GM18502 (cell line): ENCODE results near the gene FRMPD4.

Experiments
- ATAC-seq: cut with Tn5 transposase; IDR thresholded peaks from one replicate; pipeline ENCODE4 v1.9.1; 2021; ENCODE audit warnings: mild to moderate bottlenecking; ENCODE audit not compliant: unreplicated experiment, poor library complexity

Gene FRMPD4

DNA sequence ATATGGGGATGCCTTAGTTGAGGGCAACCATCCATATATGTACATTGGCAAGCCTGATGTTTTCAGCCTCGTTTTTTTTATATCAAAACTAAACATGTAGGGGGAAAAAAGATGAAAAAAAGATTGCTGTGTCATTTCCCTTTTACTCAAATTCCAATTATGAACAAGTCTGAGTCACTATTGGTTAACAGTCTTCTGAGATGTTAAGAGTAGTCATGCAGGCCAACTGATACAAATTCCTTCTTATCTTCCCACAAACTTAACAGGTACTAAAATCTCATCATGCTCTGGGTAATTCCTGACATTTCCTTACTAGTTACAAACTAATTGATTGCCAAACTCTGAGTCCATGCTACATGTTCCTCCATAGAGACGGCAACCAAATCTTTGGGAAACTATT, 222.1 kb downstream of the FRMPD4 start:
- no peak for ATAC-seq

DNA sequence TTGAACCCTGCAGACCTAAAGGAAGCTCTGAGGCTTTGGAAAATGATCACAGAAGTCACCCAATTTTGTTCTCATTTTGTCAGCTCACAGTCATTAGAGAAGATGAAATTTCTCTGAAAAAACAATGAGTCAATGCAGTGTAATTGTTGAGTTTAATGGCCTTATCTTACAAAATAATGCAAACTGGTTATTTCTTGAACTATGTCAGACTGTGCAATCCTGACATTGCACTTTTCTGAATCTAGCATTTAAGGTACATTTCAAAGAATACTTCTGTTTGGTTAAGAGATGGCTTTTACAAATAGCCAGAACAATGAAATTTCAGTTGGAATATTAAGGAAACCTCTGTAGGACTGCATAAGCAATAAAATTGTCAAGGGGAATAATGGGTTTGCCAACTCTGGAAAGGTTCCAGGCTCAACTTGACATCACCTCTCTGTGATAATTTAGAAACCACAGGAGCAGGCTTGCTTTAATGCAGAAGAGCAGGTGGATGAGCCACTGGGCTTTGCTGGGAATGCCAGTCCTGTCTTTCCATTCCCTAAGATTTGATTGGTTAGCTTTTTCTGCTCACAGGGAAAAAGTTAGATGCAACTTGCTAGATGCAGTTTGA, 222.8 kb downstream of the FRMPD4 start:
- no peak for ATAC-seq

DNA sequence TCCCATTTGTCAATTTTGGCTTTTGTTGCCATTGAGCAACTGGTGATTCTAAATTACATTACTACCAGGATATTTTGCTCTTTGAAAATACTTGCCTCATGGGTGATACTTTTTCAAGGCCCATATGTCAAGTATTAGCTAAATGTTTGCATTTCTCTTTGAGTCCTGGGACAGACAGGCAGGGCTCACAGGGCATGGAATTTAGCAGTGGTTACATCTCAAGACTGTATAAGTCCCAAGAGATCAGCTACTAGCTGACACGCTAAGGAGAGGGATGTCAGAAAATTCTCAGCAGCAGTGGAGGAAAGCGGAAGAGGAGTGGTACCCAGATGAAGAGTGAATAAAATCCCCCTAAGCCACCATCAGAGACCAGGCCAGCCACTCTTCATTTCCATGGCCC, 224.9 kb downstream of the FRMPD4 start:
- no peak for ATAC-seq

DNA sequence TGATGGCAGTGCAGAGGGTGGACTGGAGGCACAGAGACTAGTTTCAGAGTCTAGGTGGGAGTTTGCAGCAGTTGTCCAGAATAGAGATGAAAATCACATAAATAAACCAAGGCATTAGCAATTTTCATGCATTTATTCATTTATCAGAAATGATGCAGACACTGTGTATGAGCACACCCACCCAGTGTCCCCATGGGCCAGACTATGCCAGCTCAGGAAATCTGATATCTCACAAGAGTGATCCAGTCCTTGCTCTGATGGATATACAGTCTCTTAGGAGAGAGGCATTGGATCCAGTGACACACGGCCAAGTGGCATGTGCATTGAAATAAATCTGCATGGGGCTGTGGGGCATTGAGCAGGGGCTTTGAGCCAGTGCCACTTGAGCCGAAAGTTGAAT, 228.2 kb downstream of the FRMPD4 start:
- ATAC-seq: no peak

DNA sequence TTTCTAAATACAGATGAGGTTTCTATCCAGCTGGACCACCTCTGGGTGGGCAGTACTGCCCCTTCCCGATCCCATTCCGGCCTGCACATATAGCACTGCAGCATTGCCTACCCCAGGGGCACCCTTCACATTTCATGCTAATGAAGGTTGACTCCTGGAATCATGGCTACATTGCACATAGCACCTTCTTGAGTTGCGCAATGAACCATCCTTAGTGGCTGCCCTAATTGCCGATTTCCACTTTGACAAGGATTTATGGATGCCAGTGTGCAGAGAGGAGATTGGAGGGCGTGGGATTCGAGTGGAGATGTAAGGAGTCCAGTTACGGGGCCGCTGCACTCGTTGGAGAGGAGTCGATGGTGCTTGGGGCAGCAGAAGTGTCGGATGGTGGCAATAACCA, 229.0 kb downstream of the FRMPD4 start:
- no peak for ATAC-seq

DNA sequence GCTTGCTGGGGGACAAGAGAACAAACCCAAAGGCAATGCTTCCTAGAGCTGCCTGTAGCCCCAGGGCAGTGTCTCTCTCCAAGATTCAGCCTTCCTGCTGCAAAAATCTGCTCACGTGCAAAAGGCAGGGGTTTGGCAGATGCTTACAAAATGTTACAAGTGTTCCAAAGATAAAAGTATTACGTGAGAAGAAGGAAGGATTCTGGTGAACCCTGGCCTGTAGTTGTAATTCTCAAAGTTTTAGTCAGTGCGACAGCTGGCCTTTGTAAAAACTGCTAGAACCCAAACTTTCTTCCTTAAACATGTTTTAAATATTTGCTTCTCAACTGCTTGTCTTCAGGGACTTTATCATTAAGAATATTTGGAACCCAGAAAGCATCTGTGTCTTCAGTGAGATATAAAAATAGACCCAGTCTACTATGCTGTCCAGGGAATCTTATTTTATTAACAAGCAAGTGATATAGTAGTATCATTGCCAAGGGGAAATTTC, 232.3 kb downstream of the FRMPD4 start:
- no peak for ATAC-seq

DNA sequence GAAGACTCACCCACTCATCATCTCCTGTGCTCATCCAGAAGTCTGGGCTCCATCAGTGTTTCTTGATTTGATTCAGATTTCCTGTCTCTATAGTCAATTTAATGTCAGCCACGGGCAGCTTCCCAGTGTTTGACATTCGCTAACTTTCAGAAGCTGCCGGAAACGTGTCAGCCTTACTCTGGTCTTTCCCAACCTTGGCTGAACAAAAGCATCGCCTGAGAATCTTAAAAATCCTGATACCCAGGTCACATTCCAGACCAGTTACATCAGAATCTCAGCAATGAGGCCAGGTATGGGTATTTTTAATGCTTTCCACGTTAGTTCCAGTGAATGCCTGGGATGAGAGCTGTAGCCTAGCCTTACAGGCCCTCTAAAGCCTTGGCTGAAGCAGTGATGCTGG, 233.8 kb downstream of the FRMPD4 start:
- ATAC-seq: no peak

DNA sequence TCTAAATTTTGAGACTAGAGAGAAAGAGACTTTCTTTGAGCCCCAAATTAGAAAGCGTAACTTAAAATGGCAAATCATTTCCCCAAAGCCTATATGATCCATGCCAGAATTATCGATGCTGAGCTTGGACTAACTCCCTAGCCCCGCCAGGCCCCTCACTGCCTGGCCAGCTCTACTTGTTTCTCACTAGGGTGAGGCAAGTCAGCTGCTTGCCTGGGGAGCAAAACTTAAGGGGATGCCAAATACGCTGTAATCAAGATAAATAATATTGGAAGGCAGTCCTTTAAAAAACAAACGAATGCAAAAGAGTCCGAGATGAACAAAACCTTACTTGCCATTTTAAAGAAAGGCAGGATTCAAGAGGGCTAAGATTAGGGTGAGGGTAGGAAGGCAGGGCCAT, 236.0 kb downstream of the FRMPD4 start:
- no peak for ATAC-seq

DNA sequence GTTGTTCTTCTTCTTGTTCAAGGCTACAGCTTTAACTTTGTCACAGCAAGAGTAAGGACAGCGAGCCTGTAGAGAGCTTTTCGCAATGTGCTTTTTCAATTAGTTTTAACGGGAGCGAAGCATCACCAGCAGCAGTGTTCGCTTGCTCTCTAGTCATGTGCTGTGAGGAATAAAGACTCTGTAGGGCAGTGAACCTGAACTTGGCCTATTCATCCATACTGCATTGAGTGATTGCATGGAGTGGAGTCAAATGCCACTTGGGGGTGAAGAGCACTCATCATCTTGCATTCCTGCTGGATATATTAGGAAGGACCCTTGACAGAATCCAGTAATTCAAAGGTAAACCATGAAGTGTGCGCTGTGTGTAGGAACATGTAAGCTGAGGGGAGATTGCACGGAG, 240.0 kb downstream of the FRMPD4 start:
- no peak for ATAC-seq

DNA sequence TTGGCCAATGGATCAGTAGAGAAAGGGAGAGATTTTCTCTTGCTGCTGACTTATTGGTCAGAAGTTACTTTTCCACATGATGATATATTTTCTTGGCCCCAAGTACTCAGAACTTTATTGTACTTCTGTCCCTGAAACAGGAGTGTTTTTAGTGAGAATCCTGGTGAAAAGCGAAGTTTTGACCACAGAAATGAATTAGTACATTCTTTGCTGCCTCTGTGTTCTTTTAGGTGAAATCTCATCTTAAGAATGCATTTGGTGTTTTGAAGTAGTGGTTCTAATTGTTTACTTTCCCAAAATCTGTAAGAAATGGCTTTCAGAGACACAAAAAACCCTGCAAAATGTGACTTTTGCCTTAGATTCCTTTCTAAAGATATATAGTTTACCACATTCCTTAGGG, 240.4 kb downstream of the FRMPD4 start:
- ATAC-seq: no peak

DNA sequence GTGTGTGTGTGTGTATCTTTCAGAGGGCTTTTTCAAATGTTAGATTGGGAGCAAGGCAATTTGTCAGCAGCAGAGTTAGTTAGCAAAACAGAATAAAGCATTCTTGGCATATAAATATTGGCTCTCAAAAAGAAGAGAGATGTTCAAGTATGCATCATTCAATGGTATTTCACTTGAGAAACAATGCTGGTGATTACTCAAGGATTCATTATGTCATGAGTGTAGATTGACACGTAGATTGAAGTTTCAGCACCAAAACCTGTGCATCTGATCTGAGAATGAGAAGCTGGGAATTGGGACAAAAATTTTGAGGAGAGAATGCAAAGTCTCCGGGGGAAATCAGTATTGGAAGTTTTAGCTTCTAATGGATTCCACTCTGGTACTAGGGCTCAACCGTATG, 241.4 kb downstream of the FRMPD4 start:
- no peak for ATAC-seq

DNA sequence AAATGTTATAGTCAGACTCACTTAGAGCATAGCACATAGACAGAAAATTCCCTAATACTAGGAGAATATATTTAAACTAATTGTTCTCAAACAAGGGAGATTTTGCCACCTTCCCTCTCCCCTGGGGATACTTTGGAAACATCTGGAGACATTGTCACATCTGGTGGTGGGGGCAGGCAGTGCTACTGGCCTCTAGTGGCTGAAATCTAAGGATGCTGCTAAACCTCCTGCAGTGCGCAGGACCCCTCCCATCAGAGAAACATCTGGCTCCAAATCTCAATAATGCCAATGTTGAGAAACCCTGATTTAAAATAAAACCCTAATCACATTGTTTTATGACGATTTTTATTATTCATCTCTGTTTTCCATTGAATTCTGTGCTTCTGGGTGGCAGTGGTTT, 244.9 kb downstream of the FRMPD4 start:
- no peak for ATAC-seq

DNA sequence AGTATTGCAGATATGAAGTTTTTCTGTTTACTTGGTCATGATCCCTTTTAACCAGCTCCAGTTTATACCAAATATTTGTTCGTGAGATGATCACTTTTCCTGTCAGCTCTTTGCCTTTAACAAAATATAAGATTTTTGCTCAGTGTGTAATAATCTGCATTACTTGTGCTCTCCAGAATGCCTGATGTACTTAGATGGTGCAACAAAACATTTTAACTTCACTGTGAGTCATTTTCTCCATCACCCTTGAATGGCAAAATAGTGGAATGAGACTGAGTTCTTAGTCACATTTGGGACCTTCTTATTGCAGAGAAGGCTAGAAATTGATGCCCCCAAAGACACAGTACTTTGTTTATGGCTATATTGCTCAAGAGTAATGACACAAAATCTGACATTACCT, 252.0 kb downstream of the FRMPD4 start:
- no peak for ATAC-seq

DNA sequence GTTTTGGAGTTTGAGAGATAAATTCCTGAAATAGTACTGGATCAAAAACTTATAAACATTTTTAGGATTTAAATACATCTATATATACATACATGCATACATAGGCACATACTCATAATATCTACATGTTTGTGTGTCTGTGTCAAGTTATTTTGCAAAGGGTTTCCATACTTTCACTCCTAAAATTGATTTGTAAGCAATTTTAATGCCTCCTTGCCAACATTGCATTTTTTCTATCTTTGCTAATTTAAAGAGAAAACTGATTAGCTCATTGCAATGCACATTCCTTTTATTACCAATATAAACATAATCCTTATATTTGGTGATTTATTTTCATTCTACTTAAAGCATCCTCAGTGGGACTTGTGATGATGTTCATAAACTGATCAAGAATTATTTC, 258.3 kb downstream of the FRMPD4 start:
- no peak for ATAC-seq

DNA sequence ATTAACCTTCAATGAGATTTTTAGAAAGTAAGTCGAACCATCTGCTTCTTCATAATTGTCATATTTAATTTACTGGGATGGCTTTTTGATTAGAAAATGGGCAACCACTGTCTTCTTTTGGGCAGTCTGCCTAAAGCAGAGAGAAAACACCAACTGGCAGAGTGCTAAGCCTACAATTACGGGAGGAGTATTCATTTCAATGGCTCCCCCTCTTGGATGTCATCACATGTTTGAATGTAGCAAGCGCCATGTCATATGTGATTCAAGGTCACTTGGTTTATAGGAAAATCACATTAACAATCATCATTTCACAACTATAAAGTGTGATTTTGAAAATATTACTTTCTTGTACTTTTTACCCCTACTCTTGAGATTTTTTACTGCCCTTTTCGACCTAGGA, 261.9 kb downstream of the FRMPD4 start:
- ATAC-seq: no peak

DNA sequence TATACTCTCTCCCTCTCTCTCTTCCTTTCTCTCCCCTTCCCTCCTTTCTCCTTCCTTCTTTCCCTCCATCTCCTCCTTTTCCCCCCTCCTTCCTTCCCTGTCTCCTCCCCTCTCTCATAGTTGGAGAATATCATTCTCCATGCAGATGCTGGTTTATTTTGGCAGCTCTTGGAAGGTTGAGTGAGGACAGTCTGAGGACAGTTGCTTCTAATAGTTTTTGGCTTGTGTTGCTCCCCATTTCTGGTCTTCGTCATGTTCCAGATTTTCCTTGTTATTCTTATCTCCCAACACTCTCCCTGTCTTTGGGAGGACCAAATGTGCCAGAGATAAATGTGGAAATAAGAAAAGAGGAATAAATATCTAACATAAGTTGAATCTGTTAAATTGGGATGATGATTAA, 263.0 kb downstream of the FRMPD4 start:
- no peak for ATAC-seq

DNA sequence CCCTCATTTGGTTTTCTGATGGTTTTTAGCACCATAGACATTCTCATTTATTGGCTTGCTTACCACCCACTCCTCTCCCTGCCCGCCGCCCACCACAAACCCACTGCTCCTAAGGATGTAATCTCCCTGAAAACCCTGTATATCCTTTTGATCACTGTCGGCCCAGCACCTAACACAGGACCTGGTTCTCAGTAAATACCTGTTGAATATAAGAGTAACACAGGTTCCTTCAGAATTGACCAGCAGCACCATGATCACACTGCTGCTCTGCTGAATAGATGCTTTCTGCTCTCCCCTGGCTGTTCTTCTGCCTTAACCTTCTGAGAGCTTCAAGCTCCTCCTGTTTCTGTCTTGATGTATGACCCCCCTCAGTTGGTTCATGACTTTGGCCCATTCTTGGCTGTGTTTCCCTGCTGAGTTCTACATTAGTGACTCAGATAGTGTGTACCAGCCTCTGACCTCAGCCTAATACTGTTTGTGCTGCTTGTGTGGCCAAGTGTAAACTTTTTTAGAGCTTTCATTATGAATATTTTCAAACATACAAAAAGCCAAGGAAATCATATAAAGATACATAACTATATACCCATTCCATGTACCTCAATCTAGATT, 265.3 kb downstream of the FRMPD4 start:
- ATAC-seq: no peak

DNA sequence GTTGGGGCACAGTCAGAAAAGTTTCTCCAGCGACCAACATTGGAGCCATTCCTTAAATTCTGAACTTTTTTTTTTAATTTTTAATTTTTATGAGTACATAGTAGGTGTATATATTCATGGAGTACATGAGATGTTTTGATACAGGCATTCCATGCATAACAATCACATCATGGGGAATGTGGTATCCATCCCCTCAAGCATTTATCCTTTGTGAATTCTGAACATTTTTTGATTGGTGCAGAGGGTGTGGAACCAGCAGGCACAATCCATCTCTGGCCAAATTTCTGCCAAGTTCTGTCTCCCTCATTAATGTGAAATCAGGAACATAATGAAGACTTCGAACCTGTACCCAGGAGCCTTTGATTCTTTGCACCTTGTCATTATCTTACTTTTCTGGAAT, 267.0 kb downstream of the FRMPD4 start:
- ATAC-seq: no peak

DNA sequence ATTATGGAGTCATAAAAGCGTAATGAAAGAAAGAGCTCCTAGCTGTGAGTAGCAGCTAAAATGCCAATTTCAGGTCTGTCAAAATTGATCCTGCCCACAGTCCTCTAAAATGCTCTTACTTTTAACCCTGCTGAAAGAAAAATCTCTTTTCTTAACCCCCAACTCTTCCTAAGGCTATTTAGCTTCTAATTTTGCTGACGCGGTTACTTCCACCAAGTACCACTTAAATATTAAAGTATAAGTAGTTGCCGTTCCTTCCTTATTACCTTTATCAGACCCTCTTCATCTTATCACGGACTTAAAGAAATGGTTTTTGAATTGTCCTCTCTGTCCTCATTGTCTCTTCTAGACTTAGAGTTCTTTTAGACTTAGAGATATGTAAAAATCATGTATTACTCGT, 272.2 kb downstream of the FRMPD4 start:
- ATAC-seq: no peak

DNA sequence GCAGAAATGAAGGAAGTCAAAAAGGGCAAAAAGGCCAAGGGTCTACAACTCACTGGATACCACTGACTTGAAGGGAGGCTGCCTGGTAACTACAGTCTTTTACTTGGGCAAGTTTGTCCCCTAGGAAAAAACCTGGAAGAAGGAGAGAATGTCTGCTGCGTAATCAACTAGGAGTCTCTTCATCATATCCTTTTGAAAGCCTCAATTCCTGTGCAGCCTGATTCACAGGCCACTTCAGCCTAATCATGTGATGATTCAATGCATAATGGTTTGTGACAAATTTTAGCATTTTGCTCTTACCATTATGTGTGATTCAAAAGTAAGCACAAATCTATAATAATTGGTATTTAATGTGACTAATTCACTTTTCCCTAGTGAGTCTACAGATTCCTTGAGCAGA, 273.6 kb downstream of the FRMPD4 start:
- no peak for ATAC-seq

DNA sequence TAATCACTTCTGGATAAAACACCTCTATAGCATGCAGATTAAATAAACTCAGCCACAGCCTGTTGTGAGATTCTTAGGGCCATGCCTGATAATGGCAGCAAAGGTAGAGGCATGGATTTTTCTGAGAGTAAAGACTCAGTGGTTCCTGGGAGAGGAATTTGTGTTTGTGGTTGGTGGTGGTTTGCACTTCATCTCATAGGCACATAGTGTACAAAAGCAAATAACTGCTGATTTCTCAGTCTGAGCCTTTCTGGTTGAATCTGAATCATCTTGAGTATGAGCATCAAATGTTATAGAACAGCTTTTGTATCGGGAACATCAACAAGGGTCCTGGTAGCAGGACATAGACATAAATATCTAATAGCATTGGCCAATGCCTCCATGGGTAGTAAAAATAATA, 274.3 kb downstream of the FRMPD4 start:
- ATAC-seq: no peak

DNA sequence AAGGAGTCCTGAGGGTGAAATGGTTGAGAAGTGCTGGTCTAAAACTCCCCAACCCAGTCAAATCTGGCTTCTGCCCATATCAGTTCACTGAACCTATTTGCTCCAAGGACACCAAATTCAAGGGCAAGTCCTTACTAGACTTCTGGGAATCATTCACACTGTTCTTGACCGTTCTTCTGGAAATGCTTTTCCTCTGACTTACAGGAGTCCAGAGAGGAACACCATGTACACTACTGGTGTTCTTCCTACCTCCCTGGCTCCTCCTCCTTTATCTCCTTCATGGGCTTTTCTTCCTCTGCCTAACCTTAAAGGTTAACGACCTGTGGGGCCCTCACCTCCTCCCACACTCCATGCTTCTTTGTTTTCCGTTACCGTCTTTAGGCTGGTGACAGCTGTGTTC, 281.3 kb downstream of the FRMPD4 start:
- no peak for ATAC-seq
